ENCODE measurements around the gene FBN1.

The FBN1 gene

GRCh38 chr15:48409623-48410022 is 235.9 kb downstream of the FBN1 start:
- Histone ChIP-seq H3K4me3 (ENCODE audit: low read depth, low read length) (no peak overlapping the region), H3K9me3 (ENCODE audit: control insufficient read depth, insufficient read depth, low read depth, low read length) (no peaks in the 10 kb centered on the region), H3K36me3 (ENCODE audit: control insufficient read depth in 2 of 2, insufficient read depth in 1 of 2, low read length in 2 of 2) (peaks cover 0 to 10% of the 10 kb centered on the region in 2 experiments; a peak in 1 of 3 replicates), H3K27ac (ENCODE audit: extremely low read depth, low read depth, low read length) (no peak overlapping the region), H3K4me1 (ENCODE audit: control insufficient read depth, insufficient read depth, low read length) (no peaks in the 10 kb centered on the region)
- POLR2A ChIA-PET = no interaction called here
- TF ChIP-seq SP2 (tag by site-specific recombination; IDR thresholded peaks at IDR 0.05) = no peak
- TF ChIP-seq ZNF138 (tag by site-specific recombination; IDR thresholded peaks at IDR 0.05; ENCODE audit: borderline replicate concordance) = no peak
- TF ChIP-seq GFI1B (tag by site-specific recombination; IDR thresholded peaks at IDR 0.05) = no peak
- TF ChIP-seq OSR2 (tag by site-specific recombination; IDR thresholded peaks at IDR 0.05) = no peak
- CTCF ChIA-PET = no interaction called here

DNA sequence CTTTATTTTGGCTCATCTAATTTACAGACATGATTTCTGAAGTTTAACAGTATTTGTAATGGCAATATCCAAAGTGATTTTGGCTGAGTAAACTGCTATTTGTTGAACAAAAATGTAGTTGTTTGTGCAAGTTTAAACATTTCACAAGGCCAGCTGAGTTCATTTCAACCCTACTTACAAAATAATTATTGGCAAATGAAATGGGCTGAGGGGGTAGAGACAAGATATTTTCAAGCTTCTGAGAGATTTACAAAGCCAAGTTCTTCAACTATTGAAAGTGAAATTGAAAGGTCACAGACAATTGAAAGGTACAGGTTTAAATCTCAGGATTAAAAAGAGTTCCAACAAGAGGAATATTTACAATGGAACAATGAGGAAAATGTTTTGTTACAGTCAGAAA is 237.2 kb downstream of the FBN1 start:
- CTCF ChIA-PET = no interaction called here
- TF ChIP-seq SCRT2 (tag by site-specific recombination; IDR thresholded peaks at IDR 0.05) = no peak
- TF ChIP-seq ZNF544 (tag by site-specific recombination; IDR thresholded peaks at IDR 0.05) = no peak
- no peak for TF ChIP-seq HOXD13 (CRISPR knock-in tag; IDR thresholded peaks at IDR 0.05; ENCODE audit: borderline replicate concordance)
- no peak for TF ChIP-seq ZFP37 (tag by site-specific recombination; IDR thresholded peaks at IDR 0.05)

DNA sequence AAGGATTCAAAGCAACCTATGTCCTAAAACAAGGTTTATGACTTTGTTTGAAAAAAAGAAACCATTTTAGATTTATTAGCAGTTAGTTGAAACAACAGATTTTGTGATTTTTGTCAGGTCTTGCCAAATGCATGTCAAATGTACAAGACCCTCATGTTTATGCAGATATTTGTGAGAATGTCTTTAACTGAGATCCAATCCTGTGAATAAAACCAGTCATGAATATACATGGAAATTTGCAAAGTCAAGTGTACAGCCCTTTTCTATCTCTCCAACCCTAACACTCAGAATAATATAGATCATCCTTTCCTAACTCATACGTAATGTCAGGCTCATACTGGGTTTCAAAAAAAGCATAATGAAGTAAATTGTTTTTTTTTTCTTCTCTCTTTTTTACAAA is 237.9 kb downstream of the FBN1 start:
- no peaks in the 10 kb centered on the region for H3K9me3 ChIP-seq (ENCODE audit: control insufficient read depth, insufficient read depth, low read depth, low read length)
- no peaks in the 10 kb centered on the region for H3K4me1 ChIP-seq (ENCODE audit: control insufficient read depth, insufficient read depth, low read length)
- H3K4me3 ChIP-seq (ENCODE audit: low read depth, low read length) = no peak overlapping the region
- POLR2A ChIA-PET = no interaction called here
- no peak overlapping the region for H3K27ac ChIP-seq (ENCODE audit: extremely low read depth, low read depth, low read length)
- peaks cover 0 to 10% of the 10 kb centered on the region in 2 experiments; a peak in 1 of 3 replicates for H3K36me3 ChIP-seq (ENCODE audit: control insufficient read depth in 2 of 2, insufficient read depth in 1 of 2, low read length in 2 of 2)
- CTCF ChIA-PET = interaction anchor here (0.5 to 1.4 kb wide), 6 partner anchors 13 to 216 kb away, joined by 3 to 5 read pairs (median 3); no protein-coding TSS in a partner anchor
- TF ChIP-seq KLF7 (tag by site-specific recombination; IDR thresholded peaks at IDR 0.05; ENCODE audit: borderline replicate concordance) (no peak), ZNF621 (tag by site-specific recombination; IDR thresholded peaks at IDR 0.05) (no peak), FEZF1 (tag by site-specific recombination; IDR thresholded peaks at IDR 0.05) (no peak), ZNF76 (tag by site-specific recombination; IDR thresholded peaks at IDR 0.05; ENCODE audit: borderline replicate concordance, low read depth) (no peak), BCL11B (tag by site-specific recombination; IDR thresholded peaks at IDR 0.05; ENCODE audit: low read depth) (no peak), ZSCAN30 (tag by site-specific recombination; IDR thresholded peaks at IDR 0.05) (no peak), PRDM10 (tag by site-specific recombination; IDR thresholded peaks at IDR 0.05) (no peak), ZNF138 (tag by site-specific recombination; IDR thresholded peaks at IDR 0.05; ENCODE audit: borderline replicate concordance) (no peak), ZNF366 (tag by site-specific recombination; conservative IDR thresholded peaks at IDR 0.05) (no peak), ZNF114 (tag by site-specific recombination; IDR thresholded peaks at IDR 0.05) (no peak), ZNF174 (tag by site-specific recombination; IDR thresholded peaks at IDR 0.05) (no peak), KLF8 (tag by site-specific recombination; IDR thresholded peaks at IDR 0.05) (no peak), SP7 (tag by site-specific recombination; IDR thresholded peaks at IDR 0.05) (no peak), ZNF561 (tag by site-specific recombination; IDR thresholded peaks at IDR 0.05; ENCODE audit: borderline replicate concordance) (no peak), TRIM28 (IDR thresholded peaks at IDR 0.05; ENCODE audit: borderline replicate concordance, low read length) (no peak)
- TF ChIP-seq, protein P1, sequence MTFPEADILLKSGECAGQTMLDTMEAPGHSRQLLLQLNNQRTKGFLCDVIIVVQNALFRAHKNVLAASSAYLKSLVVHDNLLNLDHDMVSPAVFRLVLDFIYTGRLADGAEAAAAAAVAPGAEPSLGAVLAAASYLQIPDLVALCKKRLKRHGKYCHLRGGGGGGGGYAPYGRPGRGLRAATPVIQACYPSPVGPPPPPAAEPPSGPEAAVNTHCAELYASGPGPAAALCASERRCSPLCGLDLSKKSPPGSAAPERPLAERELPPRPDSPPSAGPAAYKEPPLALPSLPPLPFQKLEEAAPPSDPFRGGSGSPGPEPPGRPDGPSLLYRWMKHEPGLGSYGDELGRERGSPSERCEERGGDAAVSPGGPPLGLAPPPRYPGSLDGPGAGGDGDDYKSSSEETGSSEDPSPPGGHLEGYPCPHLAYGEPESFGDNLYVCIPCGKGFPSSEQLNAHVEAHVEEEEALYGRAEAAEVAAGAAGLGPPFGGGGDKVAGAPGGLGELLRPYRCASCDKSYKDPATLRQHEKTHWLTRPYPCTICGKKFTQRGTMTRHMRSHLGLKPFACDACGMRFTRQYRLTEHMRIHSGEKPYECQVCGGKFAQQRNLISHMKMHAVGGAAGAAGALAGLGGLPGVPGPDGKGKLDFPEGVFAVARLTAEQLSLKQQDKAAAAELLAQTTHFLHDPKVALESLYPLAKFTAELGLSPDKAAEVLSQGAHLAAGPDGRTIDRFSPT (tag by site-specific recombination; IDR thresholded peaks at IDR 0.05) = no peak
- TF ChIP-seq, protein P2, sequence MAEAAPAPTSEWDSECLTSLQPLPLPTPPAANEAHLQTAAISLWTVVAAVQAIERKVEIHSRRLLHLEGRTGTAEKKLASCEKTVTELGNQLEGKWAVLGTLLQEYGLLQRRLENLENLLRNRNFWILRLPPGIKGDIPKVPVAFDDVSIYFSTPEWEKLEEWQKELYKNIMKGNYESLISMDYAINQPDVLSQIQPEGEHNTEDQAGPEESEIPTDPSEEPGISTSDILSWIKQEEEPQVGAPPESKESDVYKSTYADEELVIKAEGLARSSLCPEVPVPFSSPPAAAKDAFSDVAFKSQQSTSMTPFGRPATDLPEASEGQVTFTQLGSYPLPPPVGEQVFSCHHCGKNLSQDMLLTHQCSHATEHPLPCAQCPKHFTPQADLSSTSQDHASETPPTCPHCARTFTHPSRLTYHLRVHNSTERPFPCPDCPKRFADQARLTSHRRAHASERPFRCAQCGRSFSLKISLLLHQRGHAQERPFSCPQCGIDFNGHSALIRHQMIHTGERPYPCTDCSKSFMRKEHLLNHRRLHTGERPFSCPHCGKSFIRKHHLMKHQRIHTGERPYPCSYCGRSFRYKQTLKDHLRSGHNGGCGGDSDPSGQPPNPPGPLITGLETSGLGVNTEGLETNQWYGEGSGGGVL (tag by site-specific recombination; IDR thresholded peaks at IDR 0.05) = no peak
- TF ChIP-seq, protein P3, sequence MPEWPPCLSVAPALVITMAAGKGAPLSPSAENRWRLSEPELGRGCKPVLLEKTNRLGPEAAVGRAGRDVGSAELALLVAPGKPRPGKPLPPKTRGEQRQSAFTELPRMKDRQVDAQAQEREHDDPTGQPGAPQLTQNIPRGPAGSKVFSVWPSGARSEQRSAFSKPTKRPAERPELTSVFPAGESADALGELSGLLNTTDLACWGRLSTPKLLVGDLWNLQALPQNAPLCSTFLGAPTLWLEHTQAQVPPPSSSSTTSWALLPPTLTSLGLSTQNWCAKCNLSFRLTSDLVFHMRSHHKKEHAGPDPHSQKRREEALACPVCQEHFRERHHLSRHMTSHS (tag by site-specific recombination; IDR thresholded peaks at IDR 0.05) = no peak

More for the DNA sequence above, 237.2 kb downstream of the FBN1 start:
- Histone ChIP-seq H3K36me3 (ENCODE audit: control insufficient read depth in 2 of 2, insufficient read depth in 1 of 2, low read length in 2 of 2) (peaks cover 0 to 10% of the 10 kb centered on the region in 2 experiments; a peak in 1 of 3 replicates), H3K9me3 (ENCODE audit: control insufficient read depth, insufficient read depth, low read depth, low read length) (no peaks in the 10 kb centered on the region), H3K27ac (ENCODE audit: extremely low read depth, low read depth, low read length) (no peak overlapping the region), H3K4me1 (ENCODE audit: control insufficient read depth, insufficient read depth, low read length) (no peaks in the 10 kb centered on the region), H3K4me3 (ENCODE audit: low read depth, low read length) (no peak overlapping the region)
- POLR2A ChIA-PET = no interaction called here

Measured in HEK293 (cell line).